GM19351 (cell line): ENCODE results near the gene FIBP.

ENCODE experiments used
- ATAC-seq: cut with Tn5 transposase; IDR thresholded peaks from one replicate; pipeline ENCODE4 v1.9.1; 2021; ENCODE audit warnings: mild to moderate bottlenecking, moderate library complexity; ENCODE audit not compliant: unreplicated experiment

The FIBP gene

GRCh38 chr11:65860278-65861164 is 27.8 kb downstream of the FIBP start, which contains the start of gene MUS81:
TSS of gene MUS81 (plus strand) at chr11:65860433. CDS start at chr11:65860754, 321 bp downstream.
- peak; percentile 30 for ATAC-seq

GRCh38 chr11:65859812-65860277 is 28.4 kb downstream of the FIBP start:
- no peak for ATAC-seq

DNA sequence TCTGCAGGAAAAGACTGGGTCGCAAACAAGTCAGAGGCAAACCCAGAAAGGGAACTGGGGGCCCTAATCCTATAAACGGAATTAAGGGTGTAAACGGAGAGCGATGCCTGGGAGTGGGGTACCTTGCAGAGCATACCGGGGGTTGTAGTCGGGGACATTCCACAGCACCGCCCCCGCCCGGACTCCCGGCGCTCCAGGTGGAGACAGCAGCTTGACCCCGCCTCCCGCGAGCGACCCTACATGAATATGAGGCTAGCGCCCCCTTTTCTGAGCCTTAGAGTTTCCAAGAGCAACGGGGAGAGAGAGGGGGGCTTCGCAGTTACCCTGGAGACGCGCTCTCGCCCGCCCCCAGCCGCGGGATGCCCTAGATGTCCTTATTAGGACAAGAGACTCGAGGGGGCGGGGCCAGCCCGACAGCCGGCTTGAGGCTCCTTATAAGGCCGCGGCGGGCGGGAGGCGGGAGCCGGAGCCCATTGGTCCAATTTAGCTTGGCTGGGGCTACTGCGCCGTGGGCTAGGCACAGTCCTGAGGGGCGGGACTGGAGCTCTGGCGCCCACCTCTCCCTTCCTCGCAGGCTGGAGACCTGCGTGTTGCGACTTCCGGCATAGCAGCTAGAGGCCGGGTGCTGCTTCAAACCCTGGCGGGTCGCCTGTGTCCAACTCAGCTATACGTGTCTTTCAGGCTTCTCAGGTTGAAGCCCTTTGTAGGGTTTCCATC is 29.0 kb downstream of the FIBP start:
- peak; percentile 56 for ATAC-seq

DNA sequence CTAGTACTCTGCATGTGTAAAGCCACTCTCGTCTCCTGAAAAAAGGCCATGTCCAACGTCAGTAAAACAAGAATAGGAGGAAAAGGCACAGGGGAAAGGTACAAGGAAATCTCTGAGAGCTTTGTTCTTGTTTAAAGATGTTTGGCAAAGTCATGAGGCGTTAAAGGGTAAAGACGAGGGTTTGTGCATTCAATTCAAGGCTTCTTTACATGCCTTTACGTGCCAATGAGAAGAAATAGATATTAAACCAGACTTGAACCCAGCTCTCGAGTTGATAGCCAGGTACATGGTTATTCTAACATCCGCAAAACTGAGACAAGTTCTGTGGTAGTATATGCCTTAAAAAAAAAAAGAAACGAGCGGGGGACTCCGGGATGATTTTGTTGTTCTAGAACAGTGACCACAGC is 29.6 kb downstream of the FIBP start:
- ATAC-seq: no peak

DNA sequence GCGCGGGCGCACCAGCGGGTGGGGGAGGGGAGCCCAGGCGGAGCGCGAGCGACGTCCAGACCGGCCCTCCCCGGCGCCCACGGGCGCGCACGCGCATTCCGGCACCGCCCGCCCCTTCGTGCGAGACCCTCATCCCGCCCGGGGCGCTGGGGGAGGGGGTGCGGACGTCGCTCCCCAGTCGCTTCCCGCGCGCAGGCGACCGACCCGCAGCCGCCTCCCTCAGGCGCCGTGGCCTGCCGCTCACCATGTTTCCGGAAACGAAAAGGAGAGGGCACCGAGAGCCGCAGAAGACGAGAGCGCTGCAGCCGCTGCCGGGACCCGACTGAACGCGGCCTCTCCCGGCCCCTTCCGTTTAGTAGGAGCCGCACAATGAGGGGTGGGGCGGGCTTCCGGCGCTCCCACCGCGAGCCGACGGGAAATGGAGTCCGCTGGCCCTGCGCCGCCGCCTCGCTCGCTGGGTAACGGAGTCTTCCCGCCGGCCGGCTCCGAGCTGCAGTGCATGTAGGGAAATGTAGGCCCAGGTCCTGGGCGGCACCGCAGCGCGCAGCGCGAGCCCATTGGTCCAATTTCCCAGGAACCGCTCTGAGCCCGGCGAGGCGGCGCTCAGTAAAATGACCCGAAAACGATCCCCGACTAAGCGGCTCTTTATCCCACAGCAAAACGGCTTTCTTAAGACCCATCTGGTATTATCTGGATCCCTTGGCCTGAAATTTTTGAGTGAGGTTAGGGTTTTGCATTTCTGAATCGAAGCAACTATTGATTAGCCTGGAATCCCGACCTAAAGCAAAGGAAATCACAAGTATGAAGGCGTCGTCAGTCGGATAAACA is 30.2 kb downstream of the FIBP start, which contains the start of gene CFL1:
Gene CFL1, minus strand, starts transcription at position 328 of the 828 bp plus-strand sequence. Its CDS starts 81 bp downstream, at position 247.
- peak; percentile 45 for ATAC-seq

DNA sequence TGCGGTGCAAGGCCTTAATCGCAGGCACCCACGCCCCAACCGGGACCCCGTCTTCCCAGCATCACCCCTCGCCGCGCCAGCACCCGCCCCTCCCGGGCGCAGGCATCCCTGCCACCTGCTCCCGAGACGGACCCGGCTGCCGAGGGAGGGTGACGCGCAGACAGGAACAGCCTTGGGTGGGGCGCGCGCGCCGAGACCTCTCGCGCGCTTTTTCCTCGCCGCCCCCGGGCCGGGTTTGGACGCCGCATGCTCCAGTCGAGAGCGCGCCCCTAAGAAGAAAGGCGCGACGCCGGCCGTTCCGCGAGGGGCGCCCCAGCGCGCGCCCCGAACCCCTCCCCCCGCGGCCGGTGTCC is 30.8 kb downstream of the FIBP start:
- no peak for ATAC-seq

DNA sequence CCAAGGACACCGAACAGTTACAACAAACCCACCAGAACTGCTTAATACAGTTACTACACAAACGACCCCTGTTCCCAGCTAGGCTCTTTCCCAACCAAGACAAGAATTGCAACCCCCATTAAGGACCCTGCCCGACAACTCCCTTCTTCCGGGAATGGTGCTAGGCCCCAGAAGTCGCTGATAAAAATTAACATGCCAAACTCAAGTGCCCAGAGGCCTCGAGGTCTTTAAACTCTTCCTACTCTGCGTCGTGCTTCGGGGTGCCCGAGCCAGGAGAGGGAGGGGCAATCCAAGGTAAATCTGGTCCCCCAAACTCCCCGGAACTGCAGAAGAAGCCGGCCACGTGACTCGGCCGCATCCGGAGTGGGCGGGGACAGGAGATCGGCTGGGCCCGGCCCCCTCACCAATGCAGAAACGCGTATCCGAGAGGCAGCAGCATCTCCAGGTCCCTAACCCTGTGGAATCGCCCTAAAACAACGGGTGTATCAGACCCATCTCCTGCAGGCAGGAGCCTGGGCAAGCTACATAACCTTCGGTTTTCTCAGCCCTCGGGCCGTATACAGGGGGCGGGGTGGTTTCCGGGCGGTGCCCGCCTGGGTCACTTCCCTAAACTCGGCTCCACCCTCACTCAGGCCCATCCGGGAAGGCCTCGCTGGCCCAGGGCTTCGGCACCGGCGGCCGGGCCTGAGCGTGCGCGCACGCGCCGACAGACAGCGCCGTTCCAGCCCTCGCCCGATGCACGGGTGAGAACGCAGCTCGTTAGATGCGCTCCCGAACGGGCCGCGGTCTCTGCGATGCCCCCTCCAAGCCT is 31.4 kb downstream of the FIBP start:
- no peak for ATAC-seq

DNA sequence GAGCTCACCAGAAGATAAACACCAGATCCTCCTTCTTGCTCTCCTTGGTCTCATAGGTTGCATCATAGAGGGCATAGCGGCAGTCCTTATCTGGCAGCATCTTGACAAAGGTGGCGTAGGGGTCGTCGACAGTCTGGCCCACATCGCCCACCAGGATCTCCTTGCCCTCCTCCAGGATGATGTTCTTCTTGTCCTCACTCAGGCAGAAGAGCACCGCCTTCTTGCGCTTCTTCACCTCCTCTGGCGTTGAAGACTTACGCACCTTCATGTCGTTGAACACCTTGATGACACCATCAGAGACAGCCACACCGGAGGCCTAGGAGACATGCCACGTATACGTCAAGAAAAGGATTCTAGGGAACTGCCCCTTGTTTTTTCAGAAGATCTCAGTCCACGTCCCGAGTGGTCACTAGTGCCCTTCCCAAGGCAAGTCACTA is 32.3 kb downstream of the FIBP start:
- no peak for ATAC-seq

DNA sequence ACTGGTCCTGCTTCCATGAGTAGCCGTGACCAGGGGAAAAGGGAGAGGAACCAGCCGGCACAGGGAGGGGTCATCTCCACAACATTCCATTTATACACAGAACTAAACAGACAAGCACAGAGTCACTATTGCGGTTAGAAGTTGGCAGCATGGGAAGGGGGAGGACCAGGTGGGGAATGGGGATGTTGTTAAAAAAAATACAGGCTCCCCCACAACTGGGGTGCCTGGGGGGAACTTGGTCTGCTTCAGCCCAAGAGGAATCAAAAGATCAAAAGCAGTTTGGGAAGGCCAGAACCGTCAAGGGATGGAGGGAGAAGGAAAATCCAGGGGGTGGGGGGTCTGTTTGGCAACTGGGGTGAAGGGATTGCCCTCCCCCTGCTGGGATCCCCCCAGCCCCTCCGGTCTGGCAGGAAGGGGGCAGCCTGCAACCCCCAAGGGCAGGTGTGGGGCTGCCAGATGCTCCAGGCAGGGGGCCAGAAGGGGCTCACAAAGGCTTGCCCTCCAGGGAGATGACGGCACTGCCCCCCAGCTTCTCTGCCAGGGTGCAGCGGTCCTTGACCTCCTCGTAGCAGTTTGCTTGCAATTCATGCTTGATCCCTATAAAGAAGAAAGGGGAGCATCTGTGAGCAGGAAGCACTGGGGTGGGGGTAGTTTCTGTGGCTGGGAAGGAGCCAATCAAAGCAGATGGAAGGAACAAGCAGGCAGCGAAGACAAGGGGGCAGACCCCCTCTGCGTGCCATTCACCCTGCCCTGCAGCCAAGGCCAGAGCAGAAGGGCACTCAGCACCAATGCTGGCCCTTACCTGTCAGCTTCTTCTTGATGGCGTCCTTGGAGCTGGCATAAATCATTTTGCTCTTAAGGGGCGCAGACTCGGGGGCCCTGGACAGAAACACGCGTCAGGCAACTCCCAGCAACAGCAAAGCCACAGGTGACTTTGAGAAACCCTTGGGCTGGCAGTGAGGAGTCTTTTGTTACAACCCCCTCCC is 33.1 kb downstream of the FIBP start:
- ATAC-seq: no peak

- no peak for ATAC-seq
Measured at GRCh38 chr11:65854161-65854592, 34.1 kb downstream of the FIBP start.

- no peak for ATAC-seq
Measured at GRCh38 chr11:65853246-65853979, 34.9 kb downstream of the FIBP start.

GRCh38 chr11:65852508-65853245 is 35.6 kb downstream of the FIBP start:
- no peak for ATAC-seq

DNA sequence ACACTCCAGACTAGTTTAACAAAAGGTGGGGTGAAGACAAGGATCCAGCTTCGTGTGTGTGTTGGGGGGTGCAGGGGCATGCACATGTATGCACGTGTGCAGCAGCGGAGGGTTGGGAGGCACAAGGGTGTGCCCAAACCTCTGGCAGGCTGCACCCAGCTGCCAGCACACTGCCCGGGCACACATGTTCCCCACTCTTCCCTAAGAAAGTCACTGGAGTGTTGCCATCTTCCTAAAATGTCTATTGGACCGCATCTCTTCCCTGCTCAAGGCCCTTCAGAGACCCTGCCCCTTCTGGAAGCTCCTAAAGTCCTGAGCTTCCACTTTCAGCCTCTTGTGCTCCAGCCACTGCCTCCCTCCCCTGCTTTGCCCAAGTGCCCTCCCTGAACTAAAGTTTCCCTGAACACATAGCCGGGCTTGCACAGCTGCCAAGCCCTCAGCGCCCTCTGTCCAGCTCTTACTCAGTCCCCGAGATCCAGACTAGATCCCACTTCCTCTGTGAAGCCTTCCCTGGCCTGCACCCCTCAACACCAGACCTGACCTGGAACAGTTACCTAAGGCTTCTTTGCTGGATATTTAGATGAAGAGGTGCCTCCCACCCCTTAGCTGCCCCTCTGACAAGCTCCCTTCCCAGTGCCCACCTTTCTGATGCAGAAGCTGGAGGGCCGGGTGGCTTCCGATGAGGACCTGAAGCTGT is 36.3 kb downstream of the FIBP start:
- ATAC-seq: no peak

- no peak for ATAC-seq
Measured at GRCh38 chr11:65851083-65851579, 37.1 kb downstream of the FIBP start.

DNA sequence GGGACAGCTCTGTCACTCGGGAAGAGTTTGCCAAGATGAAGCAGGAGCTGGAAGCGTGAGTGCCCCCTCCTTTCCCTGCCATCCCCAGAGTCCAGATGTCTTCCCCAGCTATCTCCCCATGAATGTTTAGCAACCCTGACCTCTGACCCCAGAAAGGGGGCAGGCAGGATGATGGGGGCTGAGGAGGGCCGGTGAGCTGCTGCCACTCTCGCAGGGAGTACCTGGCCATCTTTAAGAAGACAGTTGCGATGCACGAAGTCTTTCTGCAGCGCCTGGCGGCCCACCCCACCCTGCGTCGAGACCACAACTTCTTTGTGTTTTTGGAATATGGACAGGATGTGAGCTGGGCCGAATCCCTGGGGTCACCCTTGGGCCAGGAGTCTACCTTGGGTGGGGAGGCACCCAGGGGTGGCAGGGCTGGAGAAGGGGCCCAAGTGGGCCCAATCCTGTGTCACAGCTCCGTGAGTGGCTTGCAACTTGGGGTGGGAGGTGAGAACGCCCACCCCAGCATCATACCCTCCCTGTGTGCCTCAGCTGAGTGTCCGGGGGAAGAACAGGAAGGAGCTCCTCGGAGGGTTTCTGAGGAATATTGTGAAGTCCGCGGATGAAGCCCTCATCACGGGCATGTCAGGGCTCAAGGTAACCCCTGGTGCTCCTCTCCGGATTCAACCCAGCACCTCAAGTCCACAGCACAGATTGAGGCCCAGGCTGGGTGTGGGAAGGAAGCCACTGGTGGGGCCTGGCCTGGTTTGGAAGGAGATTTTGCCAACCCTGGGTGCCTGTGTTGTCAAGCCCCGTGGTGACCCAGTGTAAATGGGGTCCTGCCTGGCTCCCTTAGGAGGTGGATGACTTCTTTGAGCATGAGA is 37.8 kb downstream of the FIBP start:
- ATAC-seq: no peak

DNA sequence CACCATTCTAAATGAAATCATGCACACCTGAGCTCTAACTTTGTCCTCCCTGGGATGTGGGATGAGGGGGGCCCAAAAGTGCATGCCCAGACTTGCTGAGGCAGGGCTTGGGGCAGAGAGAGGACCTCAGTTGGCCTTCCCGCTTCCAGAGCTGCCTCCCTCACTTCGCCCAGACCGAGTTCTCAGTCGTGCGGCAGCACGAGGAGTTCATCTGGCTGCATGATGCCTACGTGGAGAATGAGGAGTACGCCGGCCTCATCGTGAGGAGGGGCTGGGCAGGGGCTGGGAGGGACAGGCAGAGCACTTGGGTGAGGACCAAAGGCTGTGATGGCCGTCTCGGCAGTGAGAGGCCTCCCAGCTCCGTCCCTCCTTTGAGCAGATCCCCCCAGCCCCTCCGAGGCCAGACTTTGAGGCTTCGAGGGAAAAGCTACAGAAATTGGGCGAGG is 38.5 kb downstream of the FIBP start:
- no peak for ATAC-seq
